BLaER1 (cell line): ENCODE results near the gene WWOX.

Experiments
- H3K27ac ChIP-seq: shearing (Covaris generic); formaldehyde crosslinking; 2 replicates; pipeline ENCODE4 v1.8.1; 2022
- H3K27me3 ChIP-seq: shearing (Covaris generic); formaldehyde crosslinking; 2 replicates; pipeline ENCODE4 v1.8.1; 2022
- H3K36me3 ChIP-seq: shearing (Covaris generic); formaldehyde crosslinking; 2 replicates; pipeline ENCODE4 v1.8.1; 2022
- H3K4me1 ChIP-seq: shearing (Covaris generic); formaldehyde crosslinking; 2 replicates; pipeline ENCODE4 v1.8.1; 2022
- H3K4me2 ChIP-seq: shearing (Covaris generic); formaldehyde crosslinking; 2 replicates; pipeline ENCODE4 v1.8.1; 2022
- H3K4me3 ChIP-seq: shearing (Covaris generic); formaldehyde crosslinking; 2 replicates; pipeline ENCODE4 v1.8.1; 2022
- H3K9ac ChIP-seq: shearing (Covaris generic); formaldehyde crosslinking; 2 replicates; pipeline ENCODE4 v1.8.1; 2022
- H3K9me3 ChIP-seq: shearing (Covaris generic); formaldehyde crosslinking; 2 replicates; pipeline ENCODE4 v1.8.1; 2022
- H4K20me1 ChIP-seq: shearing (Covaris generic); formaldehyde crosslinking; 2 replicates; pipeline ENCODE4 v1.8.1; 2022
- Cebpa-rat ChIP-seq: shearing (Covaris generic); IDR thresholded peaks from 2 replicates; pipeline ENCODE4 v1.8.1; 2022

Gene WWOX

DNA sequence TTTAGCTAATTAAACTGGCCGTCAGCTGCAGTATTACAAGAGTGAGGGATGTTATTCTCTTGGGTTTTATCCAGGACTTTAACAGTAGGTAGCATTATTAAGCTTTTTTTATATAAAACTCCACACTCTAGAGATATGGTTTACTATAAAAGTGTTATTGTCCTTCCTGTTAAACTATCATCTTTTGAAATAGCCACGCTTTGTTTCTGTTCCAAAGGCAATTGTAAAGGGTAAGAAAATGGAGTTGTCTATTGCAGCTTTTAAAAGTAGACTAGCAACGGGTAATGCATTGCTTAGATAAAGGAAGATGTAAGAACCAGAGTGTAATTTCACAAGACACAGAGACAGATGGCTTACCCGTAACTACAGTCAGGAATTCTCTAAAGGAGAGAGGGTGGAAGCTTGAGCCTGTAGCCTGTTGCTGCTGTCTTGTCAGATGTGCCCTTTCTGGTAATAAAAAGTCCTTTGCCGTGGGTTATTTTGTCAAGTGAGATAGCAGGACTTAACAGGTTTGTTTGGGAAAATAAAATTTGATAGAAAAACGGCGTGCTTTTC is 56.4 kb downstream of the WWOX start:
- Histone ChIP-seq H3K4me2 (no peak overlapping the region), H3K9me3 (peaks cover 16% of the 10 kb centered on the region), H3K4me1 (no peaks in the 10 kb centered on the region), H3K4me3 (no peak overlapping the region), H3K27me3 (no peaks in the 10 kb centered on the region), H3K36me3 (peaks cover 3% of the 10 kb centered on the region; the same call in 1 of the 2 replicates), H4K20me1 (no peaks in the 10 kb centered on the region), H3K27ac (no peak overlapping the region), H3K9ac (no peak overlapping the region)
- TF ChIP-seq Cebpa-rat, result no peak

DNA sequence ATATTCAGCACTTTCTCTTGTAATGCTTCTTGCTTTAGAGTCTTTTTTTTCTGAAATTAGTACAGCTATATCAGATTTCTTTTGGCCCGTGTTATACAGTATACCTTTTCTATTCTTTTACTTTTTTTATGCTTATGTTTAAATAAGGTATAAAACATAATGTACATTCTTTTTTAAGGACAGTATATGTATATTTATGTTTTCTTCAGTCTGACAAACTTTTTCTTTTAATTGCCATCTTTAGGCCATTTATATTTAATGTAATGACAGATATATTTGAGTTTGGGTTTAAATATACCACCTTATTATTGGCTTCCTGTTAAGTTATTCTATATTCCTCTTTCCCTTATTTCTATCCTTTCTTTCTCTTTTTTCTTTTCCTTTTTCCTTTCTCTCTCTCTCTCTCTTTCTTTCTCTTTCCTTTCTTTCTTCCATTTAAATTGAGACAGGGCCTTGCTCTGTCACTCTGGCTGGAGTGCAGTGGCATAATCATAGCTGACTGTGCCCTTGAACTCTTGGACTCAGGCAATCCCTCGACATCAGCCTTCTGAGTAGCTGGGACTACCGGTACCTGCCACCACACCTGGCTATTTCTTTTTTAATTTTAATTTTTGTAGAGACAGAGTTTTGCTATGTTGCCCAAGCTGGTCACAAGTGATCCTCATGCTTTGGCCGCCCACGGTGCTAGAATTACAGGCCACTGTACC is 61.7 kb downstream of the WWOX start:
- H3K9ac ChIP-seq, result no peak overlapping the region
- TF ChIP-seq Cebpa-rat, result no peak
- no peaks in the 10 kb centered on the region for H3K4me1 ChIP-seq
- no peak overlapping the region for H3K27ac ChIP-seq
- H3K36me3 ChIP-seq, result peaks cover 3% of the 10 kb centered on the region; the same call in 1 of the 2 replicates
- no peak overlapping the region for H3K4me2 ChIP-seq
- no peaks in the 10 kb centered on the region for H4K20me1 ChIP-seq
- no peak overlapping the region for H3K4me3 ChIP-seq
- H3K27me3 ChIP-seq, result no peaks in the 10 kb centered on the region
- peaks cover 21% of the 10 kb centered on the region for H3K9me3 ChIP-seq

GRCh38 chr16:78163772-78164670 is 64.6 kb downstream of the WWOX start:
- no peak overlapping the region for H3K4me2 ChIP-seq
- H3K9me3 ChIP-seq, result peaks cover 17% of the 10 kb centered on the region
- no peaks in the 10 kb centered on the region for H3K4me1 ChIP-seq
- TF ChIP-seq Cebpa-rat, result no peak
- H3K4me3 ChIP-seq, result no peak overlapping the region
- no peaks in the 10 kb centered on the region for H4K20me1 ChIP-seq
- no peaks in the 10 kb centered on the region for H3K27me3 ChIP-seq
- H3K9ac ChIP-seq, result no peak overlapping the region
- H3K27ac ChIP-seq, result no peak overlapping the region
- H3K36me3 ChIP-seq, result peaks cover 3% of the 10 kb centered on the region; the same call in 1 of the 2 replicates

GRCh38 chr16:78170494-78170933 is 71.1 kb downstream of the WWOX start:
- H4K20me1 ChIP-seq, result no peaks in the 10 kb centered on the region
- H3K4me3 ChIP-seq, result no peak overlapping the region
- H3K4me1 ChIP-seq, result no peaks in the 10 kb centered on the region
- H3K27ac ChIP-seq, result no peak overlapping the region
- H3K36me3 ChIP-seq, result peaks cover 3% of the 10 kb centered on the region; the same call in 1 of the 2 replicates
- no peaks in the 10 kb centered on the region for H3K27me3 ChIP-seq
- no peak overlapping the region for H3K9ac ChIP-seq
- H3K9me3 ChIP-seq, result no peaks in the 10 kb centered on the region
- no peak for TF ChIP-seq Cebpa-rat
- no peak overlapping the region for H3K4me2 ChIP-seq

DNA sequence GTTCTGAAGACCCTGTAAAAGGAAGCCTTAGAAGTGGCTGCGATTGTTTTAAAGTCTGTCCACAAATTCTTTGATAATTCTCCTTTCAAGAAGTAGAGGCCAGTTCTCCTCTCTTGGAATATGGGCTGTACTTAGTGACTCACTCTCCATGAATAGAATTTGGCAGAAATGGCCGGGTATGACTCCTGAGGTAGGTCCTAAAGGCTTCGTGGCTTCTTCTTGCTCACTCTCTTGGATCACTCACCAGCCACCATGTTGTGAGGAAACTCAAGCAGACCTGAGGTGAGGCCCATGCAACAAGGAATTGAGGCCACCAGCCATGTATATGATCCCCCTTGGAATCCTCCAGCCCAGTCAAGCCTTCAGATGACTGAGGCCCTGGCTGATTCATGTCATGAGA is 75.8 kb downstream of the WWOX start:
- no peaks in the 10 kb centered on the region for H3K9me3 ChIP-seq
- H3K27ac ChIP-seq, result no peak overlapping the region
- H3K4me2 ChIP-seq, result no peak overlapping the region
- no peaks in the 10 kb centered on the region for H3K4me1 ChIP-seq
- H3K9ac ChIP-seq, result no peak overlapping the region
- no peak for TF ChIP-seq Cebpa-rat
- H3K27me3 ChIP-seq, result no peaks in the 10 kb centered on the region
- H4K20me1 ChIP-seq, result no peaks in the 10 kb centered on the region
- no peak overlapping the region for H3K4me3 ChIP-seq
- peaks cover 3% of the 10 kb centered on the region; the same call in 1 of the 2 replicates for H3K36me3 ChIP-seq

- no peak overlapping the region for H3K27ac ChIP-seq
- no peaks in the 10 kb centered on the region for H3K9me3 ChIP-seq
- H3K4me3 ChIP-seq, result no peak overlapping the region
- no peak overlapping the region for H3K4me2 ChIP-seq
- no peaks in the 10 kb centered on the region for H3K4me1 ChIP-seq
- no peak overlapping the region for H3K9ac ChIP-seq
- no peaks in the 10 kb centered on the region for H3K27me3 ChIP-seq
- H3K36me3 ChIP-seq, result peaks cover 3% of the 10 kb centered on the region; the same call in 1 of the 2 replicates
- no peaks in the 10 kb centered on the region for H4K20me1 ChIP-seq
- no peak for TF ChIP-seq Cebpa-rat
Measured at GRCh38 chr16:78176435-78176834, 77.0 kb downstream of the WWOX start.

GRCh38 chr16:78177218-78177617 is 77.8 kb downstream of the WWOX start:
- Histone ChIP-seq H3K27ac (no peak overlapping the region), H3K36me3 (peaks cover 3% of the 10 kb centered on the region; the same call in 1 of the 2 replicates), H3K4me3 (no peak overlapping the region), H3K9ac (no peak overlapping the region), H3K4me1 (no peaks in the 10 kb centered on the region), H3K9me3 (no peaks in the 10 kb centered on the region), H3K27me3 (no peaks in the 10 kb centered on the region), H3K4me2 (no peak overlapping the region), H4K20me1 (no peaks in the 10 kb centered on the region)
- no peak for TF ChIP-seq Cebpa-rat

DNA sequence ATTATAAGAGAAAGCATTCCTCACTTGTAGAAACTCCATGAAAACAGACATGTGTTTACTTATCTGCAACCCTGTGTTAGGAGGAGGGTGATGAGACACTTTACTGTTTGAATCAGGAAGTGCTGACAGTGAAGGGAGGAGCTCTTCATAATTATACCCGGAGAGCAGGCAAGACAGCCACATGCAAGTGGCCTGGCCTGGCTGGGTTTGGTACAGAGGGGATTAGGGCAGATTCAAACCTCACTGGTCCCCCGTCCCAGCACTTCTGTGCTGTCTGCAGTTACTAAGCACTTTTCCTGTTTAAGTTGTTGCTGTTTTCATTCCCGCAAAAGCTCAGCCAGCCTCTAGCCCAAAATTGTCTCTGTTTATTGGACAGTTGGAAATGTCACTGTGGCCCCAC is 78.5 kb downstream of the WWOX start:
- TF ChIP-seq Cebpa-rat, result no peak
- no peak overlapping the region for H3K27ac ChIP-seq
- no peak overlapping the region for H3K4me2 ChIP-seq
- peaks cover 3% of the 10 kb centered on the region; the same call in 1 of the 2 replicates for H3K36me3 ChIP-seq
- H3K4me3 ChIP-seq, result no peak overlapping the region
- H3K9me3 ChIP-seq, result no peaks in the 10 kb centered on the region
- no peaks in the 10 kb centered on the region for H4K20me1 ChIP-seq
- no peaks in the 10 kb centered on the region for H3K4me1 ChIP-seq
- H3K9ac ChIP-seq, result no peak overlapping the region
- no peaks in the 10 kb centered on the region for H3K27me3 ChIP-seq

- H3K9me3 ChIP-seq, result no peaks in the 10 kb centered on the region
- no peaks in the 10 kb centered on the region for H3K4me1 ChIP-seq
- no peak for TF ChIP-seq Cebpa-rat
- H3K9ac ChIP-seq, result no peak overlapping the region
- no peak overlapping the region for H3K4me3 ChIP-seq
- H3K27me3 ChIP-seq, result no peaks in the 10 kb centered on the region
- H3K4me2 ChIP-seq, result no peak overlapping the region
- no peak overlapping the region for H3K27ac ChIP-seq
- H4K20me1 ChIP-seq, result no peaks in the 10 kb centered on the region
- peaks cover 3% of the 10 kb centered on the region; the same call in 1 of the 2 replicates for H3K36me3 ChIP-seq
Measured at GRCh38 chr16:78179666-78180065, 80.2 kb downstream of the WWOX start.

DNA sequence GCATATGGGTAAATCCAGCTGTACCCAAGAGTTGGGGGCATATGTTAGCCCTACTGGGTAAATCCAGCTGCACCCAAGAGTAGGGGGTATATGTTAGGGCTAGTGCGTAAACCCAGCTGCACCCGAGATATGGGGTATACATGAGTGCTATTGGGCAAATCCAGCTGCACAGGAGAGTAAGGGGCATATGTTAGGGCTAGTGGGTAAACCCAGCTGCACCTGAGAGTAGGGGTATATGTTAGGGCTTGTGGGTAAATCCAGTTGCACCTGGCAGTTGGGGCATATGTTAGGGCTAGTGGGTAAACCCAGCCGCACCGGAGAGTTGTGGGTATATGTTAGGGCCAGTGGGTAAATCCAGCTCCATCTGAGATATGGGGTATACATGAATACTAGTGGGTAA is 80.9 kb downstream of the WWOX start:
- H3K4me2 ChIP-seq, result no peak overlapping the region
- no peaks in the 10 kb centered on the region for H4K20me1 ChIP-seq
- H3K27me3 ChIP-seq, result no peaks in the 10 kb centered on the region
- no peak overlapping the region for H3K27ac ChIP-seq
- no peak overlapping the region for H3K9ac ChIP-seq
- no peaks in the 10 kb centered on the region for H3K4me1 ChIP-seq
- peaks cover 2% of the 10 kb centered on the region; the same call in 1 of the 2 replicates for H3K36me3 ChIP-seq
- no peaks in the 10 kb centered on the region for H3K9me3 ChIP-seq
- no peak overlapping the region for H3K4me3 ChIP-seq
- no peak for TF ChIP-seq Cebpa-rat
